ENCODE data around the gene JSRP1.

DNA sequence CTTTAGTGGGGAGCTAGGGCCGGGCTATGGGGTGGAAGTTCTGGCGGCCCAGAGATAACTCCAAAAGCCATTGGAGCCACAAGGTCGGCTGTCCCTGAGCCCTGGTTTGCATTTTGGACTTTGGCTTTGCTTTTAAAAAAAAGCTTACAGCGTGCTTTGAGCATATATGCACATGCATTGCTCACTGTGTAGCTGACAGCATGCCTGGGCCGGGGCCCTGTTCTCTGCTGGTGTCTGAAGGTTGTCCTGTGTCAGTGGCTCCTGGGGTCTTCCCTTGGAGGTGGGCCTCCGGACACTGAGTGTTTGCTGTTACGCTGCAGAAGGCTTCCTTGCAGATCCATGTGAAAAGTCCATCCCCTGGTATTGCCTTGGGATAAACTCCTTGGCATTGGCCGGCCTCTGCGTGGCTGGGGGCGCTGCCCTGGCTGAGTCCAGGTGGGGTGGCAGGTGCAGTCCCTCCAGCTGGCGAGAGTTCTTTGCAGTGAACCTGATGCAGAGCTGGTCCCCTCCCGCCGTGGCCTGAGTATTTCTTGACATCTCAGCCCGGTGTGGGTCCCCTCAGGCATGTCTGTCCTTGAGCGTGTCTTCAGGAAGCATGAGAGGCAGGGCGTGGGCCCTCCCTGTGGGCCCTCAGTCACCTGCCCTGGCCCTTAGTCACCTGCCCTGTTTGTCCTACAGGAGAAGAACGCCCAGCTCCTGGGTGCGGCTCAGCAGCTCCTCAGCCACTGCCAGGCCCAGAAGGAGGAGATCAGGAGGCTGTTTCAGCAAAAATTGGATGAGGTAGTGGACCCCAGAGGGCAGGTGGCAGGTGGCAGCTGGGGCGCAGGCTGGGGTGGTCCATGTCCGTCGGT lies 43.1 kb downstream of the JSRP1 start:
- TF ChIP-seq, protein P1, sequence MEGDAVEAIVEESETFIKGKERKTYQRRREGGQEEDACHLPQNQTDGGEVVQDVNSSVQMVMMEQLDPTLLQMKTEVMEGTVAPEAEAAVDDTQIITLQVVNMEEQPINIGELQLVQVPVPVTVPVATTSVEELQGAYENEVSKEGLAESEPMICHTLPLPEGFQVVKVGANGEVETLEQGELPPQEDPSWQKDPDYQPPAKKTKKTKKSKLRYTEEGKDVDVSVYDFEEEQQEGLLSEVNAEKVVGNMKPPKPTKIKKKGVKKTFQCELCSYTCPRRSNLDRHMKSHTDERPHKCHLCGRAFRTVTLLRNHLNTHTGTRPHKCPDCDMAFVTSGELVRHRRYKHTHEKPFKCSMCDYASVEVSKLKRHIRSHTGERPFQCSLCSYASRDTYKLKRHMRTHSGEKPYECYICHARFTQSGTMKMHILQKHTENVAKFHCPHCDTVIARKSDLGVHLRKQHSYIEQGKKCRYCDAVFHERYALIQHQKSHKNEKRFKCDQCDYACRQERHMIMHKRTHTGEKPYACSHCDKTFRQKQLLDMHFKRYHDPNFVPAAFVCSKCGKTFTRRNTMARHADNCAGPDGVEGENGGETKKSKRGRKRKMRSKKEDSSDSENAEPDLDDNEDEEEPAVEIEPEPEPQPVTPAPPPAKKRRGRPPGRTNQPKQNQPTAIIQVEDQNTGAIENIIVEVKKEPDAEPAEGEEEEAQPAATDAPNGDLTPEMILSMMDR (IDR thresholded peaks at IDR 0.05; ENCODE audit: low read depth, low read length, missing input control), result no peak
- no peak for TF ChIP-seq RAD21 (IDR thresholded peaks at IDR 0.05)
- no peak for TF ChIP-seq YY1 (IDR thresholded peaks at IDR 0.05)
- no peak for TF ChIP-seq SP1 (IDR thresholded peaks at IDR 0.05)
- TF ChIP-seq, protein P2, sequence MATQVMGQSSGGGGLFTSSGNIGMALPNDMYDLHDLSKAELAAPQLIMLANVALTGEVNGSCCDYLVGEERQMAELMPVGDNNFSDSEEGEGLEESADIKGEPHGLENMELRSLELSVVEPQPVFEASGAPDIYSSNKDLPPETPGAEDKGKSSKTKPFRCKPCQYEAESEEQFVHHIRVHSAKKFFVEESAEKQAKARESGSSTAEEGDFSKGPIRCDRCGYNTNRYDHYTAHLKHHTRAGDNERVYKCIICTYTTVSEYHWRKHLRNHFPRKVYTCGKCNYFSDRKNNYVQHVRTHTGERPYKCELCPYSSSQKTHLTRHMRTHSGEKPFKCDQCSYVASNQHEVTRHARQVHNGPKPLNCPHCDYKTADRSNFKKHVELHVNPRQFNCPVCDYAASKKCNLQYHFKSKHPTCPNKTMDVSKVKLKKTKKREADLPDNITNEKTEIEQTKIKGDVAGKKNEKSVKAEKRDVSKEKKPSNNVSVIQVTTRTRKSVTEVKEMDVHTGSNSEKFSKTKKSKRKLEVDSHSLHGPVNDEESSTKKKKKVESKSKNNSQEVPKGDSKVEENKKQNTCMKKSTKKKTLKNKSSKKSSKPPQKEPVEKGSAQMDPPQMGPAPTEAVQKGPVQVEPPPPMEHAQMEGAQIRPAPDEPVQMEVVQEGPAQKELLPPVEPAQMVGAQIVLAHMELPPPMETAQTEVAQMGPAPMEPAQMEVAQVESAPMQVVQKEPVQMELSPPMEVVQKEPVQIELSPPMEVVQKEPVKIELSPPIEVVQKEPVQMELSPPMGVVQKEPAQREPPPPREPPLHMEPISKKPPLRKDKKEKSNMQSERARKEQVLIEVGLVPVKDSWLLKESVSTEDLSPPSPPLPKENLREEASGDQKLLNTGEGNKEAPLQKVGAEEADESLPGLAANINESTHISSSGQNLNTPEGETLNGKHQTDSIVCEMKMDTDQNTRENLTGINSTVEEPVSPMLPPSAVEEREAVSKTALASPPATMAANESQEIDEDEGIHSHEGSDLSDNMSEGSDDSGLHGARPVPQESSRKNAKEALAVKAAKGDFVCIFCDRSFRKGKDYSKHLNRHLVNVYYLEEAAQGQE (IDR thresholded peaks at IDR 0.05), result no peak
- no peak for TF ChIP-seq ZBTB33 (IDR thresholded peaks at IDR 0.05)
- TF ChIP-seq, protein P3, sequence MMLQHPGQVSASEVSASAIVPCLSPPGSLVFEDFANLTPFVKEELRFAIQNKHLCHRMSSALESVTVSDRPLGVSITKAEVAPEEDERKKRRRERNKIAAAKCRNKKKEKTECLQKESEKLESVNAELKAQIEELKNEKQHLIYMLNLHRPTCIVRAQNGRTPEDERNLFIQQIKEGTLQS (IDR thresholded peaks at IDR 0.05), result no peak
- no peak for TF ChIP-seq EGR1 (IDR thresholded peaks at IDR 0.05; ENCODE audit: low read depth in 2 of 2)
- no peak for TF ChIP-seq GABPA (IDR thresholded peaks at IDR 0.05 in 1 of 2, conservative IDR thresholded peaks at IDR 0.05 in 1 of 2)
- no peak for TF ChIP-seq MAX (IDR thresholded peaks at IDR 0.05)
- no peak for TF ChIP-seq JUND (IDR thresholded peaks at IDR 0.05)
